GM12864 (cell line): Measurements from ENCODE around the gene FRMD4A.

Source experiments
- DNase-seq: peaks from one replicate; pipeline ENCODE4 v3.0.0-alpha.2; 2011; ENCODE audit warnings: low read depth
- H3K4me3 ChIP-seq: 2 replicates; pipeline ENCODE4 v1.5.1; 2011; ENCODE audit warnings: mild to moderate bottlenecking, low read depth, low read length, control low read depth
- TF ChIP-seq, protein P1 (sequence below): IDR thresholded peaks from 2 replicates; pipeline ENCODE4 v1.5.1; 2011; ENCODE audit warnings: low read depth, mild to moderate bottlenecking, moderate library complexity, low read length, control low read depth, inconsistent platforms; ENCODE audit errors: missing control alignments

The FRMD4A gene

DNA sequence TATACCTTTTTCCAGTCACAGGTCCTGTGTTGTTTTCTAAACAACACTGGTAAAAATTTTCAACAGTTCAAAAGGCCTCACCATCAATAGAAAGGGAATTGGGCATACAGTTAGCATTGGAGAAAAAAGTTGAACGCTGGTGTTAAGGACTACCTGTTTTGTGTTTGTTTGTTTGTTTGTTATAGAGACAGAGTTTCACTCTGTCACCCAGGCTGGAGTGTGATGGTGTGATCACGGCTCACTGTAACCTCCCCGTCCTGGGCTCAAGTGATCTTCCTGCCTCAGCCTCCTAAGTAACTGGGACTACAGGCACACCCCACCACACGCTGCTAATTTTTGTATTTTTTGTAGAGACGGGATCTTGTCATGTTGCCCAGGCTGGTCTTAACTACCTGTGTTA, 437.9 kb downstream of the FRMD4A start:
- no peak for DNase-seq
- no peak overlapping the region for H3K4me3 ChIP-seq
- TF ChIP-seq, protein P1, sequence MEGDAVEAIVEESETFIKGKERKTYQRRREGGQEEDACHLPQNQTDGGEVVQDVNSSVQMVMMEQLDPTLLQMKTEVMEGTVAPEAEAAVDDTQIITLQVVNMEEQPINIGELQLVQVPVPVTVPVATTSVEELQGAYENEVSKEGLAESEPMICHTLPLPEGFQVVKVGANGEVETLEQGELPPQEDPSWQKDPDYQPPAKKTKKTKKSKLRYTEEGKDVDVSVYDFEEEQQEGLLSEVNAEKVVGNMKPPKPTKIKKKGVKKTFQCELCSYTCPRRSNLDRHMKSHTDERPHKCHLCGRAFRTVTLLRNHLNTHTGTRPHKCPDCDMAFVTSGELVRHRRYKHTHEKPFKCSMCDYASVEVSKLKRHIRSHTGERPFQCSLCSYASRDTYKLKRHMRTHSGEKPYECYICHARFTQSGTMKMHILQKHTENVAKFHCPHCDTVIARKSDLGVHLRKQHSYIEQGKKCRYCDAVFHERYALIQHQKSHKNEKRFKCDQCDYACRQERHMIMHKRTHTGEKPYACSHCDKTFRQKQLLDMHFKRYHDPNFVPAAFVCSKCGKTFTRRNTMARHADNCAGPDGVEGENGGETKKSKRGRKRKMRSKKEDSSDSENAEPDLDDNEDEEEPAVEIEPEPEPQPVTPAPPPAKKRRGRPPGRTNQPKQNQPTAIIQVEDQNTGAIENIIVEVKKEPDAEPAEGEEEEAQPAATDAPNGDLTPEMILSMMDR, result no peak

DNA sequence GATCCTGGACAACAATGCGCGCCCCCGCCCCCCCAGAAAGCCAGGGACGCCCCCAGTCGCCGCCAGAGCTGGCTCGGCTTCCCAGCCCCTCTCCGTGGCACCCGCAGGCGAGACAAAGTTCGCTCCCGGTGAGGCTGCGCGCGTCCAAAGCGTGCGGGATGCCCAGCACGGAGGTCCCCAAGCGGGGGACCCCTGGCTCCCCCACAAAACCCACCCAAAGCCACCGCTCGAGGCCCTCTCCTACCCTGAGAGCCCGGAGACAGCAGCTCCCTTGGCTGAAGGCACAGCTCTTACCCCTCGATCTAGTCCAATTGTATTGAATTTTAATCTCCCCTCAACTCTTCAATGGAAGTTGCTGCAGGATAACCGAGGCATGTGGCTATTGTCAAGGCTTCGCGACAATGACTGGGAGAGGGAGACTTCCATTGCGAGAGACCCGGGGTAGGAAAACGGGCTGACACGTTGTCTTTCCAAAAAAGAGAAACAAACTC, 438.7 kb downstream of the FRMD4A start:
- peak overlapping the region; percentile 48 for H3K4me3 ChIP-seq

DNA sequence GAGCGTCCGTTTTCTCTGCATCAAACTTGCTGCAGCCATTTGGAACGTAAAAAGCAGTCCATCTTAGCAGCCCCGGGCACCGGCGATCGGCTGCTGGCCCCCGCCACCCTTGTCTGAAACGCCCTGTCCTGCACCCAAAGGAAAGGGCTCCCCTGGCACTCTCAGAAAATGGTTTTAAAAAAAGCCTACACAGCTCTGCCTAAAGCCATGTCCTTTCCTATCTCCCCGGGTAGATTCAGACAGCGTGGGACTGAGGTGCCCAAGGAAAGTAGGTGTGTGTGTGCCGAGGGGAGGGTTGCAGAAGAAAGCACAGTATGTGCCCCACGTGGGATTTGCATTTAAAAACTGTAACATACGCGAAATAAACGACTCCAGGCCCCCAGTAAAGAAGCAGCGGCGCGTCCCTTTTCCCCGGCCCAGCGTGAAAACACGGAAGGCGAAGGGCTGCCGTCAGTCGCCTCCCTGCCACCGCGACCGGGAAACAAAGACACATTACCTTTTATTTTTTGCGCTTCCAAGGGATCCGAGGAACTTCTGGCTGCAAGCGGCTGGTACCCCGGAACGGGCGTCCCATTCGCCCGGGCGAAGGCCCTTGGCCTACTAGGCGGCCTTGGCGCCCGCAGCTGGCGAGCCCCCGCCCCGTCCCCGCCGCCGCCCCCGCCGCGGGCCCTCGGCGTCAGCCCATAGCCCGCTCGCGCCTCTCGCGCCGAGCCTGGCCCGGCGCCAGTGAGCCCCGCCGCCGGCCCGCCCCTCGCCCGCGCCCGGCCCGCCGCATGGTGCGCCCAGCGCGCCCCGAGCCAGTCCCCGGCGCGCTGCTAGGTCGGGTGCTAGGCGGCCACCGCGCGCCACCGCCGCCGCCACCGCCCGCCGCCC, 439.4 kb downstream of the FRMD4A start:
- DNase-seq, result no peak
- TF ChIP-seq, protein P1, result no peak
- H3K4me3 ChIP-seq, result peak overlapping the region; percentile 48

More for the DNA sequence above, 438.7 kb downstream of the FRMD4A start:
- TF ChIP-seq, protein P1, result no peak
- no peak for DNase-seq

DNA sequence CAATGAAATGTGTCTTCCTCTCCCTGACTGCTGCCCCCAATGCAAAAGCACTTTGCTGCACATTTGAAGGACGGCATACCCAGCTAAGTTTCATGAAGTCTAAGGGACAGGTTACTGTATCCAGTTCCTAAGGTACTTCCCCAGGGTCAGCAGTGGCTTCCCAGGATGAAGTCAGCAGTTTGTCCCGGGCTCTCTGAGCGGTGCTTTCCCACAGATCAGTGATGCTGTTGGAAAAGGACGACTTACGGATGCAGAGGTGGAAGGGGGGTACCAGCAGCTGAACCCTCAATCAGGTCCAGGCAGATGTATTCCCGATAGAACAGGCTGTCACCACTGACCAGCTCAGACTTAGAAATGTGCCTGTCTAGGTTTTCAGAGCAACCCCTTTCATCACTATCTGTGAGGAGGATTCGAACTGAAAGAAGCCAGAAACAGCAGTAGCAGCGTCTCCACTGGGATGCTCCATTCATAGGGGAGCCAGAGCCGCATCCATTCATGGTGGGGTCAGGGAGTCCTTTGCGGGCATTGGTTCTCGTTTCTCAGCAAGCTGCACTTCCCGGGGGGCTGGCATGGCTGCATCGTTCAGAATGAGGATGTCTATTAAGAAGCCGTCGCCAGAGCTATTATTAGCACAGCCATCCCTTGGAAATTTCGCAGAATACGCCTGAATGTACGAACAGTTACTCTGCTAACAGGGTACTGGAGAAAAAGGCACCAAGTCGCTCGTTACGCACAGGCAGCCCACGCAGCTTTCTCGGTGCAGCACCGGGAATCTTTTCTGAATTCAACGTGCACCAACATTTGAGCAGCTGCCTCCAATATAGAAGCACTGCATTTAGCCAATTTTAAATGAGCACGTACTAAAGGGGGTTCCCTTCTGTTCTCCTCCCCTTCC, 440.2 kb downstream of the FRMD4A start:
- TF ChIP-seq, protein P1, result no peak
- DNase-seq, result no peak
- peak overlapping the region; percentile 47 for H3K4me3 ChIP-seq

DNA sequence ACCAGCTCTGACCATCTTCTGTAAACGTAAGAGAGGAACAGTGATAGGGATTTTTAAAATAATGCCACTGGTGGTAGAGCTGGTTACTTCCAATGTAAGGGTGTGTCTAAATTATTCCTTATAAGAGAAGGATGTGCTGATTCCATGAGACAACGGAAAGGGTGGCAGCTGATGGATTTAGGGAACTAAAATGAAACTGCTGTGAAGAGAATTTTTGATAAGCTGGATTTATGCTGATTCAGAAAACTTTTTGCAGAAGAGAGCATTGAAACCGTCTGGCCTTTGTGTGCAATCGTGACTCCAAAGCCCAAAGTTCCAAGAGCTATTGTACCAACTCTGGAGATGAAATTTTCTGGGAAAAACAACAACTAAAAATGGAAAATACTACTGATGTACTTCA, 443.0 kb downstream of the FRMD4A start:
- TF ChIP-seq, protein P1, result no peak
- no peak overlapping the region for H3K4me3 ChIP-seq
- no peak for DNase-seq

DNA sequence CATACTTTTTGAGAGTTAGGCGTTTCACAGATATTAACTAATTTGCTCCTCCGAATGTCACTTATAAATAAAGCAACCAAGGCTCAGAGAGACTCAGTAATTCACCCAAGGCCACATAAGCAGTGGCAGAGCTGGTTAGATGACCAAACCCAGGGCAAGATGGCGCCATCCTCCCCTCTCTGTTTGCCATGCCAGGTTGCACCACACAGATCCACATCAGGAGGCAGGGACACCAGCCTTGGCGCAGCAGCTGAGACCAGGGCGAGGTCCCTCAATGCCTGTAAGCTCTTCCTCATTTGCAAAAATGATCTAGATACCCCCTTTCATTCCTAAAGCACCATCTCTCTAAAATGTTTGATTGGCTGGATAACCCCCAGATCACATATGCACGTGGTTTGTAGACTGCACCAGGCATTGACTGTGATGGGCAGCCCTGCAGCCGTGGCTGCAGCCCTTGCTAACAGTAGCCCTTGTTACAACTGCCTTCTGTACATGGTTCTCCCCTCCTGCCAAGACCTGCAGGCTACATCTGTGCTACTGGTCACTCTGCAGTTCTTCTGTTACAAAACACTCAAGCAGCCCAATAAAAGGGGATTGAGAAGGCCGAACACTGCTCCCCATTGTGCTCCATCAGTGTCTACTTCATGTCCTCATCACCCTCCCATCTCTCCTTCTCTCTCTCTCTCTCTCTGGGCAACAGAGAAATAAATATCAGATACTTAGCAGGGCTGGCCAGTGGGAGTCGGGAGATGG, 445.3 kb downstream of the FRMD4A start:
- H3K4me3 ChIP-seq, result no peak overlapping the region
- TF ChIP-seq, protein P1, result no peak
- DNase-seq, result no peak
